ENCODE data around the gene TRIM66. TPM values are rescaled to one million over a fixed set of nuclear protein-coding genes. Genes with fewer than 3 reads are reported as not detected.

The TRIM66 gene
- total RNA-seq, 1 donor from 2014 or later = 2.4 TPM

- DNase-seq = no peak
- no peak for ATAC-seq (ENCODE audit: poor library complexity)
- intact Hi-C loops (cut with DNase I) = no loop called here
Measured at GRCh38 chr11:8698379-8698851, 15.9 kb upstream of the TRIM66 start.

- intact Hi-C loops (cut with DNase I) = no loop called here
- DNase-seq = no peak
- no peak for ATAC-seq (ENCODE audit: poor library complexity)
Measured at GRCh38 chr11:8697054-8697453, 14.6 kb upstream of the TRIM66 start.

DNA sequence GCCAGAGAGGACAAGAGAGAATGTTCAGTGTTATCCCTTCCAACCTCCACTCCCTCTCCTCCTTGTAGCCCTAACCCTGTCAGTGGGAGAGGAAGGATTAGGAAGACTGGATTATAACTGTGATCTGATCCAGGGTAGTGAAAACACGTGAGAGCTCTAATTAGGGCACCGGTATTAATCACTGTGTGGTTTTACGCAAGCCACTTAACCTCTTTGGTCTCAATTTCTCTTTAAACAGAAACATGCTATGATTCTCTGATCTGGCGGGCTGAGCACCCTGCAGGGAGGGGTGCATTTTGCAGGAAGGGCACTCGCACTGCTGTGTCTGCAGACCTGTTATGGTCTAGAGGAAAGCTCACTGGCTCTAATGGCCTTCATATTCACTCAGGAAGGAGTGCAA, 11.7 kb upstream of the TRIM66 start:
- ATAC-seq (ENCODE audit: poor library complexity) (no peak), DNase-seq (no peak)
- intact Hi-C loops (cut with DNase I) = no loop called here

GRCh38 chr11:8693555-8693954, 11.1 kb upstream of the TRIM66 start:
- DNase-seq = no peak
- intact Hi-C loops (cut with DNase I) = no loop called here
- no peak for ATAC-seq (ENCODE audit: poor library complexity)

- DNase-seq = no peak
- intact Hi-C loops (cut with DNase I) = no loop called here
- ATAC-seq (ENCODE audit: poor library complexity) = no peak
Measured at GRCh38 chr11:8693010-8693551, 10.6 kb upstream of the TRIM66 start.

DNA sequence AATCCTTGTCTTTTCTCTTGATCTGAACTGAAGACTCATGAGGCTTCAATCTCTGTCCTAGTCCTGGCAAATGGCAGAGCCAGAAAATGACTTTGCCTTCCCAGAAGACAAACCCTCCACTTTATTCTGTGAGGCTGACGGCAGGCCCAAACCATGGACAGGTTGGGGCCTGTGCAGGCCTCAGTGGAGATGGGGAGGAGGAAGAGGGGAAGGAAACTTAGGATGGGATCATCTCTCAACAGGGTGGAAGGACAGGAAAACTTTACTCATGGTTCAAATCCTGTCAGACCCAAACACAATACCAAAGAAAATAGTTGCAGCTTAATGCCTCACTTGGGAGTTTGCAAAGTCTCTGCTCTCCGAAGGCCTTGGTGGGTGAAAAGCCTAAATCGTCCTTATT, 10.0 kb upstream of the TRIM66 start:
- DNase-seq (no peak), ATAC-seq (ENCODE audit: poor library complexity) (no peak)
- intact Hi-C loops (cut with DNase I) = no loop called here

GRCh38 chr11:8691601-8692000, 9.1 kb upstream of the TRIM66 start:
- intact Hi-C loops (cut with DNase I) = no loop called here
- ATAC-seq (ENCODE audit: poor library complexity) = no peak
- DNase-seq = no peak

DNA sequence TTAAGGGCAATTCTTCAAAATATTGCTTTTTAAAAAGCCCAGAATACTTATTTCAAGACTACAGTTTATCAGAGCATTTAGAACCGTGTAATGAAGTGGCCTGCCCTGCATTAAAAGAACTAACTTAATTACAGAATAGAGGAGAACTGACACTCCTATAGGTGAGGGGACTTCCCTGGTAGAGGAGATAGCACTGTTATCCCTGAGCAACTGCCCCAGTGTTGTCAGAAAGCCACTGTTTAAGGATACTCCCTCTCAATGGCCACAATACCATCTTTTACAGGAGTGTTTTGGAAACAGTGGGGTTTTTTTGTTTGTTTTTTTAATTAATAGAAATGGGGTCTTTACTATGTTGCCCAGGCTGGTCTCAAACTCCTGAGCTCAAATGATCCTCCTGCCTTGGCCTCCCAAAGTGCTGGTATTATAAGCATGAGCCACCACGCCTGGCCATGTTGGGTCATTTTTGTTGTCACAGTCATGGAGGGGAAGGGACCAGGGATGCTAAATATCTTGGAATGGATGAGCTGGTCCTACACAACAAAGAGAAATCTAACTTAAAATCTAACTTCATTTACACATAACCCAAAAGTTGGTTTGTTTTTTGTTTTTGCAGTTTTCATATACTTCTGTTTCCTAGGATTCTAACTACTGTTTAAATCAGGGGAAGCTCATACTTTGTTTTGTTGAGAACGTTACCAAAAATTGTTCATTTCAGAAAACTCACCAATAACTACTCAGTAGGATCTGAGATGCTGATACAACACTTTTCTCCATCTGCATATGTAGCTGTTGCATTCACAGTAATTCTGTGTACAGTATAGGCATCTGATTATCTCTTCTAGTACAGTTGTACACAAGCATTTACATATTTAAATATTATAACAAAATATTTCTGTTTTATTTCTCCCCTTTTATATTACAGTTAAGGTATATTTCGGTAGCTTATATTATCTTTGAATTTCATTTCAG, 8.2 kb upstream of the TRIM66 start:
- DNase-seq (no peak), ATAC-seq (ENCODE audit: poor library complexity) (no peak)
- intact Hi-C loops (cut with DNase I) = no loop called here

- intact Hi-C loops (cut with DNase I) = loop anchor here (5.0 kb wide), 1 partner anchor 123 kb away; a partner anchor contains a TSS
- DNase-seq = no peak
- ATAC-seq (ENCODE audit: poor library complexity) = no peak
Measured at GRCh38 chr11:8689726-8690255, 7.3 kb upstream of the TRIM66 start.

GRCh38 chr11:8688414-8689362, 6.2 kb upstream of the TRIM66 start:
- intact Hi-C loops (cut with DNase I) = loop anchor here (5.0 kb wide), 1 partner anchor 124 kb away; a partner anchor contains a TSS
- peak; percentile 98 for ATAC-seq (ENCODE audit: poor library complexity)
- peak; percentile 96 for DNase-seq

- intact Hi-C loops (cut with DNase I) = loop anchor here (5.0 kb wide), 1 partner anchor 126 kb away; a partner anchor contains a TSS
- ATAC-seq (ENCODE audit: poor library complexity) (no peak), DNase-seq (no peak)
Measured at GRCh38 chr11:8686325-8686724, 3.9 kb upstream of the TRIM66 start.

GRCh38 chr11:8685820-8686219, 3.4 kb upstream of the TRIM66 start:
- intact Hi-C loops (cut with DNase I) = loop anchor here (5.0 kb wide), 1 partner anchor 126 kb away; a partner anchor contains a TSS
- ATAC-seq (ENCODE audit: poor library complexity) (no peak), DNase-seq (no peak)

DNA sequence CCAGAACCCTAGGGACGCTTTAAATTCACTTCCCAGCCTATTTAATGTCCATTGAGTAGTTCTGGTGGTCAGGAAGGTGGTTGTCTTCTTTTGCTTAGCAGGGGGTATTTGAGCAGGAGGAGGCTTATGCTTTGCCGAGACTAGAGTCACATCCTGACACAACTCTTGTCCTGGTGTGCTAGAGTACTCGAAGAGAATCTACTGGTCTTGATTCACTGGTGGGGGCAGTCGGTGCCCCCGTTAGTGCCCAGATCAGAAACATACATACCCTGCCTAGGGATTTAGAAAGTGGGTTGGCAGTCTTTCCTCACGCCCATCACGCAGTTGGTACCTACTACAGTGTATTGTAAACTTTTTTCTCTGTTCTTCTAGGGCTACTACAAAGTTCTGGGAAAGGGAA, 2.8 kb upstream of the TRIM66 start:
- intact Hi-C loops (cut with DNase I) = loop anchor here (5.0 kb wide), 1 partner anchor 127 kb away; a partner anchor contains a TSS
- ATAC-seq (ENCODE audit: poor library complexity) (no peak), DNase-seq (no peak)

DNA sequence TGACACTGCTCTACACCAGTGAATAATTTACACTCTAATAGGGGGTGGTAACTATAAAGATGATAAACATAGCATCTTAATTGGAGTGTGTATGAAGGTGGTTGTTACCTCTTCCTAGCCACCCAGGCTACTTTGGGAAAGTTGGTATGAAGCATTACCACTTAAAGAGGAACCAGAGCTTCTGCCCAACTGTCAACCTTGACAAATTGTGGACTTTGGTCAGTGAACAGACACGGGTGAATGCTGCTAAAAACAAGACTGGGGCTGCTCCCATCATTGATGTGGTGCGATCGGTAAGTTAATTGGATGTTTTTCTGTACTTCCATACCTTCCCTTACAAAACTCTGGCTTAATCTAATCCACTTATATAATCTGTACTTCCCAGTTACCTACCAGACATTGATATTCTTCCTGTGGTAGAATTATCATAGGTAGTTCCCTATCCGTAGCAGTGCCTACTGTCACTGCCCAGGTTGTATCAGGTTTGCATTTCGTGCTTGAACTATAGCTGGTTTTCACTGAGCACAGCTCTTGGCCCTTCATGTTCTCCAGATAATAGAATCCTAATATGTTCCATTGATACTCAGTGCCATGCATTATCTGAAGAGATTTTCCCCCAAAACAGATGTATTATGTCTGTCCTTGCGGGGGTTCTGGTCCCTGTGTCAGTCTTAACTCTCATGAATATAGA, 2.3 kb upstream of the TRIM66 start:
- no peak for DNase-seq
- intact Hi-C loops (cut with DNase I) = loop anchor here (5.0 kb wide), 2 partner anchors 128 to 228 kb away; partner anchors contain the start of gene AKIP1
- no peak for ATAC-seq (ENCODE audit: poor library complexity)

DNA sequence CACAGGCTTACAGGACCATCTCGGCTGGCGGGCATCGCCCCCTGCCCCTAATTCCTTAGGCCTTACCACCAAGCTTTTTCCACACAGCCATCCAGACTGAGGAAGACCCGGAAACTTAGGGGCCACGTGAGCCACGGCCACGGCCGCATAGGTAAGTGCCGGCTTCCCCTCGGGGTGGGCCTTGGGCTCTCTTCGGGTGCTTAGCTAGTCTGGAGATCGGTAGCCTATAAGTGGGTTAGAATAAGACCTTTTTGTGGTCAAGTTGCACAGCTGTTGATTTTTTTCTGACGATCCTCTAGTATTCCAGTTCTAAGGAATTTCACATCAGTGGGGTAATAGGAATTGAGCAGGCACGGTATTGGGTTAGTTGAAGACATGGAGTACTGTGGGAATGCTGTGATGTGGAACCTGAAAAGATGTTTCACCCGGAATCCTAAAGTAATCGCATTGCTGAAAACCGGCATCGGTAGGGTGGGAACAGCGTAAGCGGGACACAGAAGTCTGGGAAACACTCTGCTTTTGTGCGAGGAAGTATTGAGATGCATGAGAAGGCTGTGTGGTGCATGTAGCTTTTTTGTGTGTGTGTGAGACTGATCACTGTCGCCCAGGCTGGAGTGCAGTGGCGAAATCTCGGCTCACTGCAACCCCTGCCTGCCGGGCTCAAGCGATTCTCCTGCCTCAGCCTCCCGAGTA, 796 bp upstream of the TRIM66 start:
- intact Hi-C loops (cut with DNase I) = loop anchor here (5.0 kb wide), 1 partner anchor 229 kb away; the partner anchor contains the start of gene AKIP1
- DNase-seq (no peak), ATAC-seq (ENCODE audit: poor library complexity) (peak; percentile 4)

- ATAC-seq (ENCODE audit: poor library complexity) (no peak), DNase-seq (no peak)
- intact Hi-C loops (cut with DNase I) = loop anchor here (5.0 kb wide), 1 partner anchor 230 kb away; the partner anchor contains the start of gene AKIP1
Measured at GRCh38 chr11:8681837-8682302, 595 bp downstream of the TRIM66 start.

- intact Hi-C loops (cut with DNase I) = no loop called here
- no peak for ATAC-seq (ENCODE audit: poor library complexity)
- no peak for DNase-seq
Measured at GRCh38 chr11:8679006-8679405, 3.5 kb downstream of the TRIM66 start.

All from Right ventricle myocardium superior (tissue), 1 donor.